Measurements from ENCODE around the gene PARD3B. TPM values are rescaled to one million over a fixed set of nuclear protein-coding genes. Genes with fewer than 3 reads are reported as not detected.

PARD3B gene
- polyA plus RNA-seq, 6 donors from 2014 or later = not detected

DNA sequence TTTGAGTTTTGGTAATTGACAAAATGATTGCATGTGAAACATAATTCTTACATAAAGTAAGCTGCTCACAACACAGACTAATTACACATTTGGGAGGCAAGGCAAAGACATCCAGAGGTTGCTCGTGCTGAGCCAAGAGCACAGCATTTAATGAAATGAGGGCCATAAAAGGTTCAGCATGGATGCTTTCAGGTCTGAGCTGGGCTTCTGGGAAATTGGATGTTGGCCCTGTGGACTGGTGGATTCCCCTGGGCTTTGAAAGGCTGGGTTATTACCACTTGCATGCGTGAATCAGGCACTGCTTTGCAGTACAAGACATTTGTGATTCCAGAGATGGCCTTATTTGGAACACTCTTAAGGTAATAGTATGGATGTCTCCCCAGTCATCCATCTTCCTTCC lies 603.5 kb downstream of the PARD3B start:
- ATAC-seq (ENCODE audit: low read depth in 2 of 2) = no peak
- Mint-ChIP-seq H3K4me1 (no peaks in the 10 kb centered on the region), H3K9me3 (peaks cover 0 to 4% (median 0%) of the 10 kb centered on the region in 7 donors), H3K27me3 (no peaks in the 10 kb centered on the region), H3K4me3 (no peak overlapping the region), H3K36me3 (no peaks in the 10 kb centered on the region), H3K27ac (no peak overlapping the region)
- DNase-seq = no peak

DNA sequence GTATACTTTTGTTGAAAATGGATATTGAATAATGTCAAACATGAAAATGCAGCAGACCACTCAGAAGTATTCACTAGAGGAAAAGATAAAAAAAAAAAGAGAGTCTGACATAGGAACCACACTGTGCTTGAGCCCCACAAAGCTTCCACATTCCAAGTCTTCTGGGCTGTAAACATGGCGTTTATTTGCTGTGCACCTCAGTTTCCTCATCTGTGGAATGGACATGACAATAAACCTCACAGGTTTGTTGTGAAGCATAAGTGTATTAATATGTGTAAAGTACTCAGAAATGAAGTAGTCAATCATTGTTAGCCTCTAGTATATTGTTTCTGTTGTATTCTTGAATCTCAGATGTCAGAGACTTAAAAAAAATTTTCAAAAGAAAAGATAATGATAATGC lies 611.2 kb downstream of the PARD3B start:
- Mint-ChIP-seq H3K36me3 (no peaks in the 10 kb centered on the region), H3K9me3 (peaks cover 0 to 5% (median 0%) of the 10 kb centered on the region in 7 donors), H3K4me3 (no peak overlapping the region), H3K27me3 (no peaks in the 10 kb centered on the region), H3K4me1 (no peaks in the 10 kb centered on the region), H3K27ac (peak overlapping the region in 1 of 6 donors; percentile 24)
- DNase-seq (no peak), ATAC-seq (ENCODE audit: low read depth in 2 of 2) (no peak)

DNA sequence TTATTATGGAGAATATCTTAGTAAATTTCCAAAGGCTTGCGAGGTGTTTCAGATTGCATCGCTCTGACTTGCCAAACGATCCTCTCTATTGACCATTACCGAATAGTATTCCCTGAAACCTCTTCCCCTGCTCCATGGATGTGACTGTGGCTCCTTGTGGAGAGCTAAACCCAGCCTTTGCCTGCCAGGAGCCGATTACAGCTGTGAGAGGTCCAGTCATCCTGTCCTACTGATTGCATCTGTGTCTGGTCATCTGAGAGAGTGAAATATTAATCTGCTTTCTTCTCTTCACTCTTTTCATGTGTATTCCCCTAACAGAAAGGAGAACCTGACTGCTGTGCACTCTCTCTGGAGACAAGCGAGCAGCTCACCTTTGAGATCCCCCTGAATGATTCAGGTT lies 613.1 kb downstream of the PARD3B start:
- no peak for DNase-seq
- Mint-ChIP-seq H3K27ac (no peak overlapping the region), H3K9me3 (peaks cover 0 to 5% (median 0%) of the 10 kb centered on the region in 7 donors), H3K36me3 (no peaks in the 10 kb centered on the region), H3K4me1 (no peaks in the 10 kb centered on the region), H3K4me3 (no peak overlapping the region), H3K27me3 (no peaks in the 10 kb centered on the region)
- no peak for ATAC-seq (ENCODE audit: low read depth in 2 of 2)

DNA sequence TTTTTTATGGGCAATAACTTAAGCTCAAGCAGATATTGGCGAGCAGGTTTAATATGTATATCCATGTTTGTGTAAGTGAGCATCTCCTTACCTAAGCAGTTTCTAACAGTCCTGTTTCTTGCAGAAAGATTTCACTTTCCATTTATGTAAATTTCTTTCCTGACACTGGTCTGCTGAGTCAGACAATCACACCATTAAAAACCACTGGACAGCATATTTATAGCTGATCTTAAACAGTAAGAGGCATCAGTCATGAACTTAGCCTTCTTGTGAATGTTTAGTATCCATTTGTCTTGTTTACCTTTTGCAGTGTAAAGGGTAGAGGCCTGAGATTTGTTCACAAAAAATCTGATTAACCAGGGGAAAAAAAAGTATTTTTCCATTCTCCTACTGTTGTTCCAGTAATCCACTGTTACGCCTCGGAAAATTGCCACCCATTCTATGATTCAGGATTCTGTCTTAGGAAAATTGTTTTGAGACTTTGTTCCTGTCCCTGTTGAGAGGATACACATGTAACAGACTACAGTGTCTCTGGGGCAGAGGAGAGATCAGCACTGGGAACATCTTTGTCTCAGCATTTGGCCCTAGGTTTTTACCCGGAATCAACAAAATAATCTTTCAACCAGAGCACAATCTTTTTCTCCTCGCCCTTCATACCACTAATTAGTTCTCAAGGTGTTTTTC lies 616.0 kb downstream of the PARD3B start:
- Mint-ChIP-seq H3K27ac (no peak overlapping the region), H3K9me3 (peaks cover 0 to 4% (median 0%) of the 10 kb centered on the region in 7 donors), H3K27me3 (no peaks in the 10 kb centered on the region), H3K4me1 (no peaks in the 10 kb centered on the region), H3K36me3 (no peaks in the 10 kb centered on the region), H3K4me3 (no peak overlapping the region)
- ATAC-seq (ENCODE audit: low read depth in 2 of 2) (no peak), DNase-seq (no peak)

DNA sequence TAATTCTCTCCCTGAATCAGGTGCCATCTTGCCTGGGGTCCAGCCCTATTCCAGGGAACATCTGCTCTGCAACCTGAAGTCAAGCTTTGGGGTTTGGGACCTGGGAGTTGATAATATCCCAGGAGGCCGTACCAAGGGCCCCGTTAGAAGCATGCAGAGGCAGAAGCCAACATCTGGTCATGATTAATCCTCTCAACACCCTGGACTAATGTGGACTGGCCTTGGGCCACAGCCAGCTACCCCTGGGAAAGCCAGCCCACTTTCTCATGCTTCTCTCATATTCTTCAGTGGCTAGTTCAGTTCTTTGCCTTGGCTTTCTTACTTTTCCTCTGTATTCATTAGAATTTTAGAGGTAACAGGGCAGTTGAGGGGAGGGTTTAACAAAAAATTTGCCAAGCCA lies 621.5 kb downstream of the PARD3B start:
- Mint-ChIP-seq H3K27ac (no peak overlapping the region), H3K4me1 (no peaks in the 10 kb centered on the region), H3K4me3 (no peak overlapping the region), H3K36me3 (no peaks in the 10 kb centered on the region), H3K9me3 (peaks cover 0 to 8% (median 0%) of the 10 kb centered on the region in 7 donors), H3K27me3 (no peaks in the 10 kb centered on the region)
- DNase-seq (no peak), ATAC-seq (ENCODE audit: low read depth in 2 of 2) (no peak)

DNA sequence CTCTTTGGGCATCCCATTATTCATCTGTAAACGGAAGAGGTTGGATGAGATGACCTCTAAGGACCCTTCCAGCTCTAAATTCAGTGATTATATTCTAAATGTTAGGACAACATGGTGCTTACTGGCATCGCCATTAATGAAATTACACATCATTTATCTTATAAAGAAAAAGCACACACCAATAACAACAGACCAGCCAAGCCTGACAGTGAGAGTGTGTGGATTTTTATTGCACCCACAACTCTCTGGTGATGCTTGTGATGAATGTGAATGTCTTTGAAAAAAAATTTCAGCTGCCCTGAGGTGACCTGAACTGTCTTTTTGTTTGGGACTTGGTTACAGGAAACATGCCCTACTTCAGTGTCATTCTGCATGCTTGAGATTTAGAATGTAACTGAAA lies 623.7 kb downstream of the PARD3B start:
- no peaks in the 10 kb centered on the region for H3K4me1 Mint-ChIP-seq
- H3K4me3 Mint-ChIP-seq = no peak overlapping the region
- DNase-seq = no peak
- ATAC-seq (ENCODE audit: low read depth in 2 of 2) = no peak
- no peaks in the 10 kb centered on the region for H3K36me3 Mint-ChIP-seq
- H3K27me3 Mint-ChIP-seq = no peaks in the 10 kb centered on the region
- peaks cover 0 to 8% (median 0%) of the 10 kb centered on the region in 7 donors for H3K9me3 Mint-ChIP-seq
- H3K27ac Mint-ChIP-seq = no peak overlapping the region

DNA sequence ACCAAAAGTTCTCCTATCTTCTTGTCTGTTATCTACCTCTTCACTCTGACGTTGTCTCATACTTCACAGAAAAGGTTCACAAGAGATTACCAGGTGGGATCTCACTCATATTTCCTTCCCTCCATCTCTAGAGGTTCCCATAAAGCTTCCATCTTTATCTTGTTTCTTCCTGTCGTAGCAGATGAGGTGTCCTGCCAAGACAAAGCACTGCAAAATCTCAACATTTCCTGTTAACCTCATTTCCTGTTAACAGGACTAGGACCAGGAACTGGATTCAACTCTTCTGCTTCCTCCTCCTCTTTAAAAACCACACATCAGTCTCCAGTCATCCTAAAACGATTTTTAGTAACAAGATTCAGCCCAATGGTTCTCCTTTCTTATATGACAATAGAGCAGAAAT lies 624.2 kb downstream of the PARD3B start:
- peaks cover 0 to 8% (median 0%) of the 10 kb centered on the region in 7 donors for H3K9me3 Mint-ChIP-seq
- no peak overlapping the region for H3K4me3 Mint-ChIP-seq
- no peak for DNase-seq
- H3K27me3 Mint-ChIP-seq = no peaks in the 10 kb centered on the region
- H3K4me1 Mint-ChIP-seq = no peaks in the 10 kb centered on the region
- no peak for ATAC-seq (ENCODE audit: low read depth in 2 of 2)
- no peak overlapping the region for H3K27ac Mint-ChIP-seq
- no peaks in the 10 kb centered on the region for H3K36me3 Mint-ChIP-seq

DNA sequence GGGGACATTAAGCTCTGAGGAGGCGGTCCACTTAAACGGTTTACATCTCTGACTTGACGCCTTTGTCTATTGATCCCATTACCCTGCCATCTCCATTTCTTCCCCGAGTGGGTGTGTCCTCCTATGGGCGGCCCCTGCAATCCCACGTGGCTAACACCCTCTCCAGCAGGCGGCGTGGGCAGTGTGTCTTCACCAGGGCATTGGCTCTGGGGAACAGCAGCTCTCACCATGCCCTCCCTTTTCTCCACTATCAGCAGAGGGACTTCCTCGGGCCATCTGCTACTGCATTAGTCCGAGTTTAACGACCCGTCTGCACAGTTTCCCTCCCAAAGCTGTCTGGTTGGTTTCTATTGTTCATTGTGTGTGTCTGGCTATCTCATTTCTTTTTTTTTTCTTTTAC lies 625.1 kb downstream of the PARD3B start:
- H3K27ac Mint-ChIP-seq = no peak overlapping the region
- H3K4me3 Mint-ChIP-seq = no peak overlapping the region
- peaks cover 0 to 8% (median 0%) of the 10 kb centered on the region in 7 donors for H3K9me3 Mint-ChIP-seq
- H3K36me3 Mint-ChIP-seq = no peaks in the 10 kb centered on the region
- H3K4me1 Mint-ChIP-seq = no peaks in the 10 kb centered on the region
- ATAC-seq (ENCODE audit: low read depth in 2 of 2) = no peak
- H3K27me3 Mint-ChIP-seq = no peaks in the 10 kb centered on the region
- DNase-seq = no peak

DNA sequence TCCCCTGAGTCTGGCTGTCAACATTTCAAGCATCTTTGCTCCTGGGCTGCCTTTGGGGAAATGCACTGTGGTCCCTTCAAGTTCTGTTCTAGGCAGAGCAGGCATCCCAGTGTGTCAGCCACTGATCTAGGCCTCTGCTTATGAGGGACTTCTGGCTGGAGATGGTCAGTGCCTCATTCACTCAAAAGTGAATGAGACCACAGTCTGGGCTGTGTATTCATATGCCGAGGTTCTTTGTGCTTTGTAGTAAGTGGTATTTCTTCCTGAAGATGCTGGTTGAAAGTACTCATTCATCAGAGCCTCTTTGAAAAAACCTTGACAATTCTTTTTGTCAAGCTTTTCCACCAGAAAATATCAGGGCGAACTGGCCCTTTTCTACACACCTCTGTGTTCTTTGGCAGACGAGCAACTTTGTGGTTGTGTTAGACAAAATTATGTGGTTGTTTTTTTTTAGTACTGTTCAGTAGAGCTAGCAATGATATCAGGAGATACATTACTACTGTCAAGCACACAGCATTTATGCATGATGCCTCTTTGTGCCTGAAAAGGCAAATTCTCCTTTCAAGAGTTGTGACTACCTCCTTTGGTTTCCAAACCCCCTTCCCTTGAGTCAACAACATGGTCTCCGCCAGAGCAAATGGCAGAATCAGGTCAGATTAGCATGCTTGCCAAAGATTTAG lies 626.1 kb downstream of the PARD3B start:
- ATAC-seq (ENCODE audit: low read depth in 2 of 2) (no peak), DNase-seq (no peak)
- H3K36me3 Mint-ChIP-seq = no peaks in the 10 kb centered on the region
- no peak overlapping the region for H3K4me3 Mint-ChIP-seq
- H3K27ac Mint-ChIP-seq = no peak overlapping the region
- H3K4me1 Mint-ChIP-seq = no peaks in the 10 kb centered on the region
- peaks cover 0 to 4% (median 0%) of the 10 kb centered on the region in 7 donors for H3K9me3 Mint-ChIP-seq
- no peaks in the 10 kb centered on the region for H3K27me3 Mint-ChIP-seq

DNA sequence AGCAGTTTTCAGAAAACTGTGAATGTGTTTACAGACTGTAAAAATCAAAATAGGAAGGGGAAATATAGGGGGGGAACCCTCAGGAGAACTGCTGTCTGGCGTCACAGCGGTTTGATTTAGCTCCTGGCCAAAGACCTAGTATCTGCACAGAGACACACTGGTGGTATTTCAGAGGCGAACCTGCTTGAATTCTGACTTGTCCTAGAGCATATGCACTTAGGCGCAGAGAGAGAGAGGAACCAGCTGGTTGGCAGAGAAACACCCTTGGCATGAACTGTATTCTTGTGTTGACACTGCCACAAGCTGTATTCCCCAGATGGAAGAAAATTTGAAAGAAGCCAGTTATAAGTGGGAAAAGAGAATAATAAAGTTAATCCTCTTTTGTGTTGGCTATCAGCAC lies 630.6 kb downstream of the PARD3B start:
- no peak for DNase-seq
- no peaks in the 10 kb centered on the region for H3K36me3 Mint-ChIP-seq

DNA sequence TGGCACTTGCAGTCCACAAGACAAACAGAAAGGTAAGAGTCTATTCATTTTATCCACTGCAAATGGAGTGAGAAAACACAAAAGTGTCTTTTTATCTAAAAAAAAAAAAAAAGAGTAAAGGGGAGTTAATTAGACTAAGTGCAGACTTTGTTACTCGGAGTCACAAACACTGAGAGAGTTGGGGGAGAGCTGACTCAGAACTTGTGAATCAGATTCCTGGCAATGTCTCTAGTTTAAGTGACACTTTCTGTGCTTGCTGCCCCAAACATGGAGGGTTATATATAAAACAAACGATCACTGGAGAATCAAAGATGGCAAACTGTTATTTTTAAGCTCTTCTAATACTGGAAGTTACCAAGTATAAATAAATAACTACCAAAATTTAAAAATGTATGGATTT lies 631.3 kb downstream of the PARD3B start:
- H3K27me3 Mint-ChIP-seq = no peaks in the 10 kb centered on the region
- no peak overlapping the region for H3K27ac Mint-ChIP-seq
- no peaks in the 10 kb centered on the region for H3K4me1 Mint-ChIP-seq
- H3K4me3 Mint-ChIP-seq = no peak overlapping the region
- H3K36me3 Mint-ChIP-seq = no peaks in the 10 kb centered on the region
- ATAC-seq (ENCODE audit: low read depth in 2 of 2) (no peak), DNase-seq (no peak)
- peaks cover 0 to 2% (median 0%) of the 10 kb centered on the region in 7 donors for H3K9me3 Mint-ChIP-seq

More for the DNA sequence above, 630.6 kb downstream of the PARD3B start:
- H3K9me3 Mint-ChIP-seq = peaks cover 0 to 2% (median 0%) of the 10 kb centered on the region in 7 donors
- H3K27ac Mint-ChIP-seq = no peak overlapping the region
- H3K4me3 Mint-ChIP-seq = no peak overlapping the region
- H3K27me3 Mint-ChIP-seq = no peaks in the 10 kb centered on the region
- ATAC-seq (ENCODE audit: low read depth in 2 of 2) = no peak
- no peaks in the 10 kb centered on the region for H3K4me1 Mint-ChIP-seq

DNA sequence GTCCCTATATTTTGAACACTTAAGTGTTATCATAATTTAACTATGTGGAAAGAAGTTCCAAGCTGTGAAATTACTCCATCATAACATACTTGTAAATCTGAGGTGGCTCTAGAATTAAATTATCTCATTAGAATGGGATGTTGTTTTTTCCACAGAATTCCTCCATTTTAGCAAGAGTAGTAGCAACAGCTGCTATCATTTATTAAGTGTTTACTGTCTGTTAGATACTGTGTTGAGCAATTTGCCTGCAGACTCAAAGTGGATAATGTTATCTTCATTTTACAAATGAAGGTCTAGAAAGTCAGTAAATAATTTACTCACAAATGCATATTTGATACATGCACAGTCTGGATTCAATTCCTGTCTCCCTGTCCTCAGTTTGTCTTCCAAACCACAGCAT lies 632.3 kb downstream of the PARD3B start:
- Mint-ChIP-seq H3K27ac (no peak overlapping the region), H3K4me1 (no peaks in the 10 kb centered on the region), H3K4me3 (no peak overlapping the region), H3K9me3 (no peaks in the 10 kb centered on the region), H3K36me3 (no peaks in the 10 kb centered on the region), H3K27me3 (no peaks in the 10 kb centered on the region)
- DNase-seq (no peak), ATAC-seq (ENCODE audit: low read depth in 2 of 2) (no peak)

DNA sequence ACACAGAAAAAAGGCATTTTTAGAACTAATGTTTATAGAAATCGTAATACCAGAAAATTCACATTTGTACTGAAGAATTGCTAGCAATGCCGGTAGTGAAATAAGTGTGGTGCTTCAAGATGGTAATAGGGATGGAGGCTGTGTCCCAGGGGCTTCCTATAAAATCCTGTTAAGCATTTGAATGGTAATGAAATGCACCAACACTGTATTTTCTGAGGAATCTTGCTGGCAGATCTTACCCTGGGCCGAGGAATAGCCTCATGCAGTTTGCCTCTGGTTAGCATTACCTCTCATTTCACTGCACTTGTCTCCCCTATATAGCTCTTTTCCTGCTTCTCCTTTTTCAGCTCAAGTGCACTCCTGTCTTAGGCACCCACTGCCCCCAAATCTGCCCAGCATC lies 635.5 kb downstream of the PARD3B start:
- ATAC-seq (ENCODE audit: low read depth in 2 of 2) (no peak), DNase-seq (no peak)
- Mint-ChIP-seq H3K27me3 (no peaks in the 10 kb centered on the region), H3K27ac (no peak overlapping the region), H3K36me3 (no peaks in the 10 kb centered on the region), H3K4me1 (no peaks in the 10 kb centered on the region), H3K9me3 (peaks cover 0 to 4% (median 0%) of the 10 kb centered on the region in 7 donors), H3K4me3 (no peak overlapping the region)

DNA sequence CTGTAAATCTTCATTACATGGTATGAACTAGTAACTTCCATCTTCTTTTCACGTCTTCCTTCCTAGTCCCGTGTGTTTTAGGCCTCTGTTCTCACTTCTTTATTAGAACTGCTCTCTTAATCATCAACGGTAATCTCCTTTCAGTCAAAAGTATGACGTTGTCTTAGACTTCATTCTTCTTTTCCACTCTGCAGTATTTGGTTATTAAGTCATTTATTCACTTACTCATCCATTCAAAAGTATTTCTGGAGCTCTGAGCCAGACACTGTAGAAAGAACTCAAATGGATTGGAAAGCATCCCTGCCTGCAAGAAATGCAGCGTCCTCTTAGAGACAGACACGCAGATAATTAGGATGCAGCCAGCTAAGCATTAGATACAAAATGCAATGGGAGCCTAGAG lies 642.5 kb downstream of the PARD3B start:
- H3K36me3 Mint-ChIP-seq = no peaks in the 10 kb centered on the region
- H3K27ac Mint-ChIP-seq = no peak overlapping the region
- no peak overlapping the region for H3K4me3 Mint-ChIP-seq
- H3K27me3 Mint-ChIP-seq = no peaks in the 10 kb centered on the region
- H3K4me1 Mint-ChIP-seq = no peaks in the 10 kb centered on the region
- DNase-seq (no peak), ATAC-seq (ENCODE audit: low read depth in 2 of 2) (no peak)
- peaks cover 0 to 4% (median 0%) of the 10 kb centered on the region in 7 donors for H3K9me3 Mint-ChIP-seq
